HEK293T (cell line): ENCODE measurements around the gene LIAS.

Experiments used
- PKNOX1 ChIP-seq: fragments of 450-650 bp; IDR thresholded peaks from 2 replicates; pipeline ENCODE4 v1.6.1; 2016
- SP1 ChIP-seq: fragments of 450-650 bp; IDR thresholded peaks from 2 replicates; pipeline ENCODE4 v1.6.1; 2017
- ZNF384 ChIP-seq: fragments of 450-650 bp; IDR thresholded peaks from 2 replicates; pipeline ENCODE4 v1.6.1; 2016

DNA sequence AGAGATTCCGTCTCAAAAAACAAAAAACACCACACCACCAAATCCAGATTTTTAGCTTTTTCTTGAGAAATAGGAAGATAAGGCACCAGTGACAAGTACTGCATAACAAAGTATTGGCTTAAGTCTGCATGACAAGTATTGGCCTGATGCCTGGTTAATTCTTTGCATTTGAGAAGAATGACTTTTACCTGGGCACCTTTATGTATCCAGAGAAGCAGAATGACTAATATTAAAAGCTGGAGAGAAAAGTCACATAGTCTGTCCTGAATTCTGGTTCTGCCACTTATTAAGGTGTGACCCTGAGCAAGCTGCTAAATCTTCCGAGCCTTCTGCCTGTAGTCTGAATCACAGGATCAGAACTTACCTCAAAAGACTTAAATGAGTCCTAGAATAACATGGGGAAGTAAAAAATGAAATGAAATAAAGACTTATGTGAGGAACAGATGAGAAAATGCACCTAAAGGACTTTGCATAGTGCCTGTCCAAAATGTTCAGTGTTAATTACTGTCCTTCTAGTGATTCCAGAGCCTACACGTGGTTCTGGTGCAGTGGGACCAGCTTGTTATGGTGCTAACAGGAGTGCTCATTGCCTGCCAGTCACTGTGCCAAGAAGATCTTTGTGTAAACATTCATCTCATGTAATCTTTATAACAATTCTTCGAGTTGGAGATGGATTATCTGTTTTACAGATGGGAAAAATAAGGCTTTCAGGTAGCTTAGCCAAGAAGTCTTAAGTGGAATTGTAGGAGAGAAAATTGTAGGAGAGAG is 36.8 kb downstream of the LIAS start:
- no peak for TF ChIP-seq SP1
- no peak for TF ChIP-seq ZNF384
- no peak for TF ChIP-seq PKNOX1
